Hematopoietic multipotent progenitor cell treated with erythropoietin and hydrocortisone succinate and interleukin-3 and kit ligand, for 17 days (in vitro differentiated cells): Measurements from ENCODE around the gene PTGDS.

ENCODE experiments used
- DNase-seq: peaks from one replicate; pipeline ENCODE4 v3.0.0-alpha.2; 2015; ENCODE audit warnings: low spot score

PTGDS gene

DNA sequence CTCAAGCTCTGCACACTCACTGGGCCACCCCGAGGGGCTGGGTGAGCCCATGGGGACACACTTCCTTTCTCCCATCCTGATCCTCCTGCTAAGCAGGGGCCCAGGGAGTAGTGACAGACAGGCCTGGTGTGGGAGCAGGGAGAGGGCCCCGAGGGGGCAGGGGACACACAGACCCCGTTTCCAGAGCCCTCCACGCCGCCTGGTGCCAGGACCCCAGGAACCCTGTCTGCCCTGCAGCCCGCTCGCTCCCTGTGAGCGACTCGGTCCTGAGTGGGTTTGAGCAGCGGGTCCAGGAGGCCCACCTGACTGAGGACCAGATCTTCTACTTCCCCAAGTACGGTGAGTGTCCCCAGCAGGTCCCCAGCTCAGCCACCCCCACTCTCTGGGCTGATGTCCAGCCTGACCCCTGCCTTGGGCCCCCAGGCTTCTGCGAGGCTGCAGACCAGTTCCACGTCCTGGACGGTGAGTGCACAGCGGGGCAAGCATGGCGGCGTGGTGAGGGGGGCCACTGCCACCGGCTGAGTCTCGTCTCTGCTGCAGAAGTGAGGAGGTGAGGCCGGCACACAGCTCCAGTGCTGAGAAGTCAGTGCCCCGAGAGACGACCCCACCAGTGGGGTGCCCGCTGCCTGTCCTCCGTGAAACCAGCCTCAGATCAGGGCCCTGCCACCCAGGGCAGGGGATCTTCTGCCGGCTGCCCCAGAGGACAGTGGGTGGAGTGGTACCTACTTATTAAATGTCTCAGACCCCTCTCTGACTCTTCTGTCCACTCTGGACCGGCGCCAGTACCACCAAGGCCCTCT lies 30.9 kb upstream of the PTGDS start:
- no peak for DNase-seq

- no peak for DNase-seq
Observed at GRCh38 chr9:136947028-136947891, 30.0 kb upstream of the PTGDS start.

DNA sequence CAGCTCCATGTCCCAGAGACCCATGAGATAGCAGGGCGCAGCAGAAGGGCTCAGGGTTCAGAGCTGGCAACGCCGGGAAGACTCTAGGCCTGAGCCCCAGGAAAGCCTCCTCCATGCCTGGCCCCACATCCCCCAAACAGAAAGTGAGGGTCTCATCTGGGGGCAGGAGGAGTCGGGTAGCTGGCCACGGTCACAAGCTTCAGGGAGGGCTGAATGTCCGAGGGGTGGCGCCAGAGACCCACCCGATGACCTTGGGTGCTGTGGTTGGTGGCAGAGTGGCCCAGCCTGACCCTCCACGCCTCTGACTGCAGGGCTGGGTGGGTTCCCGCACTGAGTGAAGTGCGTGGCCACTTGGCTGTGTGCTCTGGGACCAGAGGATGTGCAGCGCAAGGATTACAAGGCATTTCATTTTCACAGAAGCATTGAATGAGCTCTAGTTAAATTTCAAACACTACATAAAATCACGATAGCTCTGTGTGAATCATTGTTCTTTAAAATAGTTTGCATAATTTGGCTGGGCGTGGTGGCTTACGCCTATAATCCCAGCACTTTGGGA lies 29.3 kb upstream of the PTGDS start:
- DNase-seq = no peak

- DNase-seq = no peak
Observed at GRCh38 chr9:136949239-136949816, 28.0 kb upstream of the PTGDS start.

- DNase-seq = peak; percentile 96
Observed at GRCh38 chr9:136949817-136950655, 27.3 kb upstream of the PTGDS start.

- no peak for DNase-seq
Observed at GRCh38 chr9:136950656-136951276, 26.5 kb upstream of the PTGDS start.

DNA sequence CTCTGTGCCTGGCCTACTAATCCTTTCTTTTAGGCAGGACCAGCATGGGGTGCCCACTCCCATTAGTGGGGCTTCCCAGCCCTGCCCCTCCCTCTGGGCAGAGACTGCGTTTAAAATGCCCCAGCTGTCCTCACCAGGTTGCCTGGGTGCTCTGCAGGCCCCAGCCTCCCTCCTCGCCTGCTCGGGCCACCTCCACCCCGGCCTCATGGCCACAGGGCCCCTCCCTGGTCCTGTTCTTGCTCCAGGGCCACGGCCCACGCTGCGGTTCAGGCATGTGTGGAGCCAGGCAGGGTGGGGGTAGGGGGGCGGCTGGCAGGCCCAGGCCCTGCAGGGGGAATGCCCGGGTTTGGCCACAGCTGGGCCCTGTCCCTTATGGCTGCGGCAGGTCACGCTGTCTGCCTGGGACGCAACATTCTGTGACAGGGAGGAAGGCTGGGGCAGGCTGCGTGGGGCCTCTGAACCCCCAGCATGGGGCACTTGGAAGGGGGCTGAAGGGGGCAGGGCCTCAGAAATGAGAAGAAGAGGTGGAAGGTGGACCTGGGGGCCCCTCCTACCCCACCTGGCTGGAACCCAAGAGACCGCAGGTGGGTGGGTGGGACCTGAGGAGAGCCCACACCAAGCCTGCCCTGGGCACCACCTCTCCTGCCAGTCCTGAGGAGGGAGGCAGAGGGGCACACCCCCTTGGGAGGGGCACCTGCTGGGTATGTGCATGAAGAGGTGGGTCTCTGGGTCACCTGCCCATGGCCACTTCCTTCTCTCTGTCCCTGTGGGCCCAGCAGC lies 25.6 kb upstream of the PTGDS start, which contains the start of gene LCN12:
Gene LCN12 (plus strand): TSS at position 733 of the 780 bp plus-strand sequence. CDS start 55 bp downstream, outside the sequence.
- DNase-seq = no peak

- no peak for DNase-seq
Observed at GRCh38 chr9:136952321-136952850, 24.9 kb upstream of the PTGDS start.

GRCh38 chr9:136952876-136953770 lies 24.2 kb upstream of the PTGDS start:
- DNase-seq = no peak

DNA sequence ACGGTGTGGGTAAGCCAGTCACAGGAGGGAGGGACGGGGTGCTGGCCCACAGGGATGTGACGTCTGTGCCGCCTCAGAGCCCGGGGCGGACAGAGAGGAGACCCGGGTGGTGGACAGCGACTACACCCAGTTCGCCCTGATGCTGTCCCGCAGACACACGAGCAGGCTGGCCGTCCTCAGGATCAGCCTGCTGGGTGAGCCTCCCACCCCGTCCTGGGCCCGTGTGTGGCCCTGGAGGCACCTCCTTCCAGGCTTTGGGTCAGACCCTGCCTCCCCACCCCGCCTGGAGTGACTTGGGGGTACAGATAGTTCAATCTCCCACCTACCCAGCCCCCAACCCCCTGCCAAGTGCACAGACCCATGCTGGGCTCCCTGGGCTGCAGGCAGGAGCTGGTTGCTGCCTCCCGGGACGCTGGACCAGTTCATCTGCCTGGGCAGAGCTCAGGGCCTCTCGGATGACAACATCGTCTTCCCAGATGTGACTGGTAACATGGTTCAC lies 23.5 kb upstream of the PTGDS start:
- DNase-seq = no peak

DNA sequence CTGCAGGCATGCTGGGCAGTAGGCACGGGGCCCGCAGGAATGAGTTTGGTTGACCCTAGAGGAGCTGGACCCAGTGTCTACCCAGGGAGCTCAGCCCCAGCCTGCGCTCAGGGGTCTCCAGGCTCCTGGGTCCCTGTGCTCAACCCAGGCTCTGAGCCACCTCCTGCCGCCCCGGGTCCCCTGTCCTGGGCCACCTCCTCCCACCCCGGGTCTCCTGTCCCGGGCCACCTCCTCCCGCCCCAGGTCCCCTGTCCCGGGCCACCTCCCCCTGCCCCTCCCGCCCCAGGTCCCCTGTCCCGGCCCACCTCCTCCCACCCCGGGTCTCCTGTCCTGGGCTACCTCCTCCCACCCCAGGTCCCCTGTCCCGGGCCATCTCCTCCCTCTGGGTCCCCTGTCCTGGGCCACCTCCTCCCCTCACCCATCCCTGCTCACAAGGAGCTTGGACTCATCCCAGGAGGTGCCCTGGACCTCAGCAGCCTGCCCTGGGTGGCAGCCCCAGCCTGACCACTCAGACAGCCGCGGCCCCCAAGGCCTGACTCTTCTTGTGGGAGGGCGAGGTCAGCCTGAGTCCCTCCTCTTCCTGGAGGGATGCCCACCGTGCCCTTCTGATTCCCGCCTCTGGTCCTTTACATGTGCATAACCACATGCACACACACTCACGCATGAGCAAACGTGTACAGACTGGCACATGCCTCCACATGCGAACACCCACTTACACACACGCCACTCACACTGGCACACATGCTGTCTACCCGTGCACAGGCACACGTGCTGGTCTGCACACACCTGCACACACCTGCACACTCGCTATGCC lies 22.8 kb upstream of the PTGDS start:
- no peak for DNase-seq

GRCh38 chr9:136955202-136955942 lies 21.9 kb upstream of the PTGDS start:
- DNase-seq = no peak

DNA sequence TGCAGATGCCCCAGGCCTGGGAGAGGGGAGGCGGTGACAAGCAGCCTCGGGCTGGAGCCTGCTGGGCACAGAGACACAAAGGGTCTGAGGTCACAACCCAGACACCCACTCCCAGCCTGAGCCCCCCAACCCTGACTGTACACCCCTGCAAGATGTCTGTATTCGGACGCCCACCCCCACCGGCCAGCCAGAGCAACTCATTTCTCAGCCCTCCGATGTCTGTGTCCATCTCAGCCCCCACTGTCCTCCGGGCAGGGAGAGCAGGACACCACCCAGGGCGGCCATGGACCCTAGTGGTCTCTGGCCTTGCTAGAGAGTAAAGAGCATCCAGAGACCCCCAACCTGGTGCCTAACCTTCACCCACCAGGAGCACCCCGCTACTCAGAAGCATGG lies 21.4 kb upstream of the PTGDS start:
- DNase-seq = no peak

DNA sequence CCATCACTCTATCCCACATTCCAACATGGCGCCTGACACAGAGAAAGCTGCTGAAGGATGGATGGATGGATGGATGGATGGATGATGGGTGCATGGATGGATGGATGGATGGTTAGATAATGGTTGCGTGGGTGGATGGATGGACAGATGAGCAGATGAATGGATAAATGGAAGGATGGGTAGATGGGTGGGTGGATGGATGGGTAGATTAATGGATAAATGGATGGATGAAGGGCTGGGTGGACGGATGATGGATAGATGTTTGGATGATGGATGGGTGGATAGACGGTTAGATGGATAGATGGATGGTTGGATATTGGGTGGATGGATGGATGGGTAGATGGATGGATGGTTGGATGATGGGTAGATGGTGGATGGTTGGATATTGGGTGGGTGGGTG lies 20.7 kb upstream of the PTGDS start:
- no peak for DNase-seq

DNA sequence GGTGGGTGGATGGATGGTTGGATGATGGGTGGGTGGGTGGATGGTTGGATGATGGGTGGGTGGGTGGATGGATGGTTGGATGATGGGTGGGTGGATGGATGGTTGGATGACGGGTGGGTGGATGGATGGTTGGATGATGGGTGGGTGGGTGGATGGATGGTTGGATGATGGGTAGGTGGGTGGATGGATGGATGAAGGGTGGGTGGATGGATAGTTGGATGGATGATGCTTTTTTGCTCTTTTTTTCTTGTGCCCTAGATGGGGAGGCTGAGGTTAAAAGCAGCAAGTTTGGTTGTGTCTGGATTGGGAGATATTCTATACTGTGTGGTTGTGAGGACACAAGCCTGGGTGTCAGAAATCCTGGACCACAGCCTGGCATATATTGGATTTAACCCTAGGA lies 19.8 kb upstream of the PTGDS start:
- no peak for DNase-seq

- no peak for DNase-seq
Observed at GRCh38 chr9:136957901-136958300, 19.4 kb upstream of the PTGDS start.

DNA sequence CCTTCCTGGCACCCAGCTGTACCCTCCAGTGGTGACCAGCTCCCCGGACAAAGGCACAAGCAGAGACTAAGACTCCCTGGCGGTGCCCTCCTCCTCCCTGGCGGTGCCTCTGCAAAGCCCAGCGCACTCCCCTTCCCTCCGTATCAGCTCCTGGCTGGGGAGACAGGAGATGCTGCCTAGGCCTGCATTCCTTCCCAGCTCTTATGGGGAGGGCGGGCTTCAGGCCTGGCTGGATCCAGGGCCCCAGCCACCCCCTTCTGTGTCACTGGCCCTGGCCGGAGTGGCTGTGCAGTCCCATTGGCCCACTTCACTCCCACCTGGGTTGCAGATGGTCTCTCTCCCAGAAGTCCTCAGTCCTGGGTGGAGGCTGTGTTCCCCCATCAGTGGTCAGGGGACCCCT lies 18.8 kb upstream of the PTGDS start:
- DNase-seq = no peak
